Amygdala (tissue), 56 donors: Measurements from ENCODE around the gene COL5A2.
A peak's percentile ranks its signal among the peaks of the same experiment; 100 is the strongest.

Experiments used
- DNase-seq, 56 donors: peaks; one replicate each; lab custom pipeline; 2025; lab: John Stamatoyannopoulos, UW

Gene COL5A2

DNA sequence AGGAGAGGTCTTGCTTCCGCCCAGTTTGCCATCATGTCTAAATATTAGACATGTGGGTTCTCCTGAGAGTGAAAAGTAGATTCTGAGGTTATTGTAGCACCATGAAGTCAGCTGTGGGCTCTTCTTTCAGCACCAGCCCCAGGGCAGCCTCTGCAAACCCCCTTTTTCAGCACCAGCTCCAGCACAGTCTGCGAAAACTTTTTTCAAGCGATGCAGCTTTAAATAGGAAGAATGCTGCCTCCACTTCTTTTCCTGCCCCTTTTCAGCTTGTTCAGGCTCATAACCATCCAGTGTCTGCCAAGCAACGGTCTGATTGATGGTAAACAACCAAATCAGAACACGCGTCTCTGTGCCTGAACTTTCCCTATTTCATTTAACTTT lies at the start of gene COL5A2:
Gene COL5A2 (minus strand): TSS at position 192 of the 381 bp plus-strand sequence. CDS start 157 bp downstream, at position 35.
- peak in 1 of 56 donors; percentile 2 for DNase-seq

DNA sequence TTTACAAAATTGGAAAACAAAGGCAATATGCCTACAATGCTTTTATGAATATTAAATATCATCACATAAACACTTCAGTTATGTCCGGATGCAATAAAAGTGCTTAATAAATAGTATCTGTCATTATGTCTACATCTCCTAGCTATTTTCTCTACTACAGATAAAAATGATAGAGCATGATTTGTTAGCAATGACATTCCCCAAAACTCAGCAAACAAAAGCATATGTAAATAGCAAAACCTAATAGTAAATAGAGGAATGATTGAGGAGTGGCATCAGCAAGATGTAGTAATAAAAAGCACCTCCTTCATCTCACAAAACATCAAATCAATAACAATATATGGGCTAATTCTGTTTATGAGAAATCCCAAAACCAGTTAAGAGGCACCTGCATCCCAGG lies 46.5 kb upstream of the COL5A2 start:
- DNase-seq = no peak

DNA sequence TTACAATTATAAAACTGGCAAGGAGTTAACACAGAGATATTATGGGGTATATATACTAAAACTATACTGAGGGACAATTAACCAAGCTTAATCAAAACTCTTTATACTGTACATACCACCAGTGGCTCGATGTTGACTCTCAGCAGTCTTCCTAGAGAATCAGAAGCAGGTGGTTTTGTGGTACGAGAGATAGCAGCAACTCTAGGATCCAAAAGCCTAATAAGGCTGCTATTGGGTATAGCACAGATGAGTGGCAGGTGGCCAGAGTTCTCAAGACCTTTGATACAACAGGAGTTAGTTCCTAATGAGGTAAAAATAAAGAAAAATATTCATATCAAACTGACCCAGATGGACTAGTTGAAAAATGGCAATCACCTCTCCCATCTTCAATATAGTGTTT lies 45.5 kb upstream of the COL5A2 start:
- no peak for DNase-seq

DNA sequence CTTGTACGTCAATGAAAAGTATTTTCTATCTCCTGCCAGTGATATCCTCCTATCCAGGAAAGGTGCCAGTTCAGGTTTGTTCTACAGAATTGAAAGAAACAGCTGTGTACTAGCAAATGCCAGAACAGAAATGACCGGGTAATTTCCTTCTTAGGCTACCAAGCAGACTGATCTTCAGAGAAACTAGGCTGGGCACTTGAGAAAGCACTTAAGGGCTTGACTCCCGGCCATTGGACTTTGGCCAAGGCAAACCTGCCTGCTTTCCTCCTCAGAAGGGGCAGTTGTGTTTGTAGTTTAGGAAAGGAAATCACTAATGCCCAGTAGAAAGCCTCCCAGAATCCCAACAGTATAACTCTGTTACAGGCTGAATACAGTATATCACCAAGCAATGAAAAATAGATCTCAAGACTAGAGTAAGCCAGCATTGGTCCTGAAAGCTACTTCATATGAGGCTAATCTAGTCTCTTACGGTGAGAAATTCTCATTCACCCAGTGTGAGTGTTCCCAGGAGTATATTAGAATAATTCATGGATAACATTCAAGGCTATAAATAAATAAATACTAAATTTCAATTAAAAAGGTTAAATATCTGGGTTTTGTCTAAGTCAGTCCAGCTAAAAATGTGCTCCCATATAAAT lies 43.0 kb upstream of the COL5A2 start:
- DNase-seq = no peak

DNA sequence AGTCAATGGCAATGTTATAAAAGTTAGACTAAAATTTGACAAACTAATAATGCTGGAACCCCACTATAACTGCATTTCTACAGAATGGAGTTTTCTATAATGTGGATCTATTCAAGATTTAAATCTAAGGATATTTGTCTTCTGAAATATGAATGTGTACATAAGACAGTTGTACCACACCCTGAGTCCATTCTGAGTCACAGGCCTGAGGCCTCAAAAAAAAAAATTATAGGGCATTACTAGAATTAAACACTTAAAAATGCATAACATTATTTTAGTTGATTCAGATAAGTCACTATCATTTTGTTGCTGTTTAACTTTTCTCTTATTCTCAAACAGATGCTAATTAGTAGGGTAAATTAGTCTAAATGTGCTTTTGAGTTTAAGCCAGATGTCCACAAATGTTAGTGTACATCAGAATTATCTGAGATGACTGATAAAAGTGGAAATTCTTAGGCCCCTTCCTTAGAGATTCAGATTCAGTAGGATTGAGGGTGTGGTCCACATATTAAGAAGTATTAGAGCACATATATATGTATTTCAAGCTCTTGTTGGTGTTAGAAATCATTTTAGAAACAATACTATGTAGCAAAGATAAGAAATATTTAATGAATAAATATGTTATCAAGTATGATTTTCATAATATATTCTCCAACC lies 42.4 kb upstream of the COL5A2 start:
- no peak for DNase-seq

DNA sequence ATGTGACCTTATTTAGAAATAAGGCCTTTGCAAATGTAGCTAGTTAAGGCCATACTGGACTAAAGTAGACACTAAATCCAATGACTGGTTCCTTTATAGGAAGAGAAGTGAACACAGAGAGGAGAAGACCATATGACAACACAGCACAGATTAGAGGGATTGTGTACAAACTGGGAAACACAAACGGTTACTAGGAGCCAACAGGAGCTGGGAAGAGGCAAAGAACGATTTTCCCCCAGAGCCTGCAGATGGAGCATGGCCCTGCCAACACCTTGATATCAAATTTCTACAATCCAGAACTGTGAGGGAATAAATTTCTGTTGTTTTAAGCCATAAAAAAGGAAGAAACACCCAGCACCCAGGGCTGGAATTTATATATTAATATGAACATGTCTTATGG lies 38.7 kb upstream of the COL5A2 start:
- DNase-seq = no peak

DNA sequence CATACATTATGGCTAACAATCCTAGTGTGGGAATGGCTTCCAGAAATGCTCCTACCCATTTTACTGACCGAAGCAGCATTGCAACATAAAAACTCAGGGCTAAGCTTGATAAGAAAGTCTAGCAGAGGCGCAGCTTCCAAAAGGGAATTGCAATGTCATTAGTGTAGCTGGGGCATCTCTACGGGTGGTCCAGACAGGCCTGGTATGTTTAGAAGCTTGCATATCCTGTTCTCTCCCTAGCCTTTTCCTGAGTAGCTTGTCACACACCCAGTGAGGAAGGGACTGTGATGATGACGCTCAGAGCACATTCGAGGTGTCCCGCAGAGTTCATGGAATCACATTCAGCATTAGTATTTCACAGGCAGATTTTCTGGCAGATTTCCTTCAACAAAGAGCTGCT lies 38.0 kb upstream of the COL5A2 start:
- no peak for DNase-seq

DNA sequence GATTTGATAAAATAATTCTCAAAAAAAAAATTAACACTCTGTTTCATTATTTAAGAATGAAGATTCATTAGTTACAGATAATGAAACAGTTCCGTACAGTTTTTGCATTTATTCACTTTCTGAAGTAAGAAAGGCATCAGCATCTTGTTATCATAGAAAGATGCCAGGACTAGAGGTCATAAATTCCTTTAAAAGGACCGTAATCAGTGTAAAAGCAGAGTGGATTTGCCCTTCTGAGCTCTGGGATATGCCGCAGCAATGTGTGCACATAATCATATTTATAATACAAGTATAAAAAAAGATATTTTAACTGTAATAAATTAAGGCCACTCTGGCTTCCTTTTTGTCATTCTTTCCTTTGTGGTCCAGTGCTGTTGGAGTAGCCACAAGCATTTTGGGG lies 37.5 kb upstream of the COL5A2 start:
- no peak for DNase-seq

DNA sequence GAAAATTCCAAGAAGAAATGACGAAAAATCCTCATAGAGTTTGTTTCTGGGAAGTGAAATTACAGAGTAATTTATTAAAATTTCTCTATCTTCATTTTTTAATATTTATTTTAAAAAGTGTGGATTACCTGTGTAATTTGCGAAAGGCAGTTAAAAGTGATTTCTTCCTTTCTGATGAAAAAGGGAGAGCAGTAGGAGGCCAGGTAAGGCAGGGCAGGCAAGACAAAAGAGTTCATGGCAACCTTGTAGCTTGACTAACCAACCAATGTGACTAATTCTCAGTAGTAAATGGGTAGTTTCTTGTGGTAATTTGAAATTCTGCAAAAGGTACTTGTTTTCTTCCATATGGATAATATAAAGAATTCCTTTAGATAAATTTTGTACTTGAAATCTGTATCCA lies 34.9 kb upstream of the COL5A2 start:
- no peak for DNase-seq

DNA sequence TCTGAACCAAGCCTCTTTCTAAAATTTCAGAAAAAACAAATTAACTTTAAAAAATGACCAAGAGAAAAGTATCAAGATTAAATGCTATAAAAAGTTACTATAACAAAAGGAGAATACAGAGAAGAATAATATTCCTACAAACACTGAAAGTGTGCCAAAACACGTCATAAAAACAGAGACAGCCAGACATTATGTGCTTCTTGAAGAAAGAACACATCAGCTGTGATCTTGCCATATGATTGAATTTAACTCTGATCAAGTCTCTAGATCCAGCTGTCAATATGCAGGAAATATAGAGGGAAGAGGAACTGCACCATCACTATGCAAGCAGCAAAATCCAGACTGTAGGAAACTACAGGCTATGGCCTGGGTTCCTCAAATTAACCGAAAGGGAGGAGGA lies 33.7 kb upstream of the COL5A2 start:
- no peak for DNase-seq

DNA sequence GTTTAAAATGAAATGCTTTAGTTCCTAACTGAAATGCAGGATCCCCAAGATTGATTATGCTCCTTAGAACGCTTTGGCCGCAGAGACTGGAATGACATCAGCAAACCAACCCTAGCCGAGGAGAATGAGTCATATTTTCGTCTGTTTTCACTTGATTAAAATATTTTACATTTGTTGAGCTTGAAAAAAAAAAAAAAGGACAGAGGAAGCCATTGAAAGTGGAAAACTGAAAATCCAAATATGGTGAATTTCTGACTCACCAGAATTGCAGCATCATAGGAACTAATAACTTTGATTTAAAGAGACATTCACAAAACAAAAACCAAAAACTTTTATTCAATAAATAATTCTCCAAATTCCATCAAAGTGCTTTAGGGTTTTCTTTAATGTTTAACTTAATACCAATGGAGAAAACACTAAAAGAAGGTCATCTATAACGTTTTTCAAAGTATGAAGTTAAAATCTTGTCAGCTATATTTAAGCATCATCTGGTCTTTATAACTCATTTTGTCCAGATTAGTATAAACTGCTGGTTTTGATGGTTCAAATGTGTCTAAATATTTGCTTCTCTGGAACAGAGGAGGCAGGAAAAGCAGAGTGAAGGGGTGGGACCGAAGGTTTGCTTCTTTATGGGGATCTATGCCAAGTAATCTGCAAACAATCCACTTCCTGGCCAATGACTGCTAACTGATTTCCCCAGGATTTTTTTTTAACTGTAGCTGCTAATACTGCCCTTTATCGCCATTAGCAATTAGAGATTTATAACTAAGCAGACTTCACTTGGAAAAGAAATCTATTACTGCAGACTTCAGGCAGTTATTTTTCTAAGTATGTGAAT lies 30.9 kb upstream of the COL5A2 start:
- DNase-seq = peak in 1 of 56 donors; percentile 1

DNA sequence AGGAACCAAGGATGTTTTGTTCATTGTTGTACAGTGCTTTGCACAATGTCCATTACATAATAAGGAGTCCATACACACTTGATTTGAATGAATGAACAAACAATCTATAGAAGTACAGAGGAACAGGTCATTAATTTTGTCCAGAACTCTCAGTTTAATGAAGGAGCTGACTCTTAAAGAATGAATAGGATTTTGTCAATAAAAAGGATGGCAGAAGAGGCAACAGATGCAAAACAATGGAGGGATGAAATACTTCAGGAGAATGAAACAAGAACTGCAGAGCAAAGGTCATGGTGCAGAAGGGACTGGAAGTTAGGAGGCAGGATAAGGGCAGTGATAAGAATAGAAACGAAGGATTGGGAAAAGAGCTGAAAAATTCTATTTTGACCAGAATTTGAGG lies 28.7 kb upstream of the COL5A2 start:
- no peak for DNase-seq

DNA sequence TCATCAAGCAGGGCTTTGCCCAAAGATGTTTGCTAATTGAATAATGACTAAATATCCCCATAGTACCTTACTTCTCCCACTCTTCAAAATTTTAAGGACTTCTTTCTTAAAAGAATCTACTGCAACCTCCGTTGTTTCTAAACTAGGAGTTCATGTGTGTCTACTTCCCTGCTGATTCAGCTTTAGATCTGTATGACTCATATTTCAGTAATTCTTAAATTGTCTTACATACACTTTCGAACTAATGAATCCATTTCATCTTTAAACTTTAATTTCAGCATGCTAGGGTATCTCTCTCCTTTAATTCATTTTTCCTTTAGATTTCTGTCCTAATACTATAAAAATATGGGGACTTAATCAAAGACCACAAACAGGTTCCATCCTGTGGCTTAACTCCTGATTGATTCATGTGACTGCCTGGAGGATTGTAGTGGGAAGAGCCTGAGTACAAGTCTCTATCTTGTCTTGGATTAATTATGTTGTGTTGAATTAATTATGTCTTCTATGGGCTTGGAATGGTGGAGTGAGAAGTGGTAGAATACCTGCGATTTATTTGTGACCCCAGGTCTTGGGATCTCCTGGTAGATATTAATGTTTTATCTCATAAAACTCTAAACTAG lies 24.9 kb upstream of the COL5A2 start:
- no peak for DNase-seq

DNA sequence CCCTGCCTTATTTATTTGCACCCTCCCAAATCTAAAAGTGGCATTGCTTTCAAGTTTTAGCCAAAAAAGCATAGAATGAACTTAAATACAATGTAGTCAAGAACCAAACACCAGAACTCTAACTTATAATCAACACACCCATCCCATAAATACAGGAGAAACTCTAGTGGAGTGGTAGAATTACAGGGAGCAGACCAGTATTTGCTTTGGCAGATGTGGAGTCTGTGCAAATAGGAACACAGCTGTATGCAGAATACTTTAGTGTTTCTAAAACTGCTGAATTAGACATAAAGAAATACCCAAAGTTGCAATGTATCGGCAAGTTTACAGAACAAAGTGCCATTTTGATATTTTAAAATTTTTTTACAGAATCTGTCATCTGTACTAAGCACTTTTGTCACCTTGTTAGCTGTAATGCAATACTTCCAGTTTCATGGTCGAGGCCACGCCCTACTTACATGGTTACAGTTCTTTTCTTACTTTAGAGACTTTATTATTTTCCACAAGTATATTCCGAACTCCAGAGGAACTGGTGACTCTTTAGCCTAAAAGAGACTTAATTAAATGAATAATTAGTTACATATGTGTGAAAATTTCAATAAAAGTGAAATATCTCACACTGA lies 23.7 kb upstream of the COL5A2 start:
- no peak for DNase-seq

DNA sequence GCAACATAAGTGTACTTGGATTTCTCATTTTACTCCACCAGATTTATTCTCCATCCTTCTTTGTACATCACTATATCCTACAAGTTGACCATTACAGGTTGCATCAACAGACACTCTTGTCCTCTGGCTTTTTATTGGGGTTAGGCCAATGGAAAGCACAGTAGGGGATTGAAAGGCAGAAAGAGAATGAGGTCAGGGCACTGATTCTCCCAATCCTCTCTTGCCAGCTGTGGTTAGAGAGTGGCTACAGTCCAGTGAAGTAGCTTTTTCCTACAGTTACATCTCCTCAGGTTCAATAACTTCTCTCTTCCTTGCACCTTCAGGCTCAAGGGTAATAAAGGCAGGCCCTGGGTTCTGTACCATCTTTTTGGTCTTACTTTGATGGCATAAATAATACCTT lies 20.2 kb upstream of the COL5A2 start:
- no peak for DNase-seq

DNA sequence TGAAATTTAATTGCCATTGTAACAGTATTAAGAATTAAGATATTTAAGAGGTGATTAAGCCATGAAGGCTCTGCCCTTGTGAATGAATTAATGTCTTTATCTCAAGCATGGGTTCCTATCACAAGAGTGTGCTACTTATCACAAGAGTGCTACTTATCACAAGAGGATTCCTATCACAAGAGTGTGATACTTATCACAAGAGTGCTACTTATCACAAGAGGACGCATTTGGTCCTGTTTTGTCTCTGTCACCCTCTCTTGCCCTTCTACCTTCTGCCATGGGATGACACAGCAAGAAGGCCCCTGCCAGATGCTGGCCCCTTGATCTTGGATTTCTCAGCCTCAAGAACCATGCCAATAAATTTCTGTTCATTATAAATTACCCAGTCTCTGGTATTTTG lies 13.2 kb upstream of the COL5A2 start:
- no peak for DNase-seq

DNA sequence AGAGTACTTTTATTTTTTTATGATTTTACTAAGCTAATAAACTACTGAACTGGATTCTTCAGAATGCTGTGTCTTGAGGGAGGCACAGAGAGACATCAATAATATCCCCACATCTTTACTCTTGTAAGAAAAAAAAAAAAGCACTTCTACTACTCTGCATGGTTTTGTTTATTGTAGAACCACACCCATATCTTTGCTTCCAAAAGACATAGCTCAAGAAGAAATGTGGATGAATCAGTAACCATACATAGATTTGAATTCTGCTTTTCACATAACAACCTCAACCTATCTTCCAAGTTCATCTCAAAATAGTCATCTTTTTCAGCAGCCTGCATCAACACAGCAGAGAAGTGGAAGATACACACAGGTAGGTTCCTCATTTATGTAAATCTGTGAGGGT lies 12.2 kb upstream of the COL5A2 start:
- DNase-seq = no peak

DNA sequence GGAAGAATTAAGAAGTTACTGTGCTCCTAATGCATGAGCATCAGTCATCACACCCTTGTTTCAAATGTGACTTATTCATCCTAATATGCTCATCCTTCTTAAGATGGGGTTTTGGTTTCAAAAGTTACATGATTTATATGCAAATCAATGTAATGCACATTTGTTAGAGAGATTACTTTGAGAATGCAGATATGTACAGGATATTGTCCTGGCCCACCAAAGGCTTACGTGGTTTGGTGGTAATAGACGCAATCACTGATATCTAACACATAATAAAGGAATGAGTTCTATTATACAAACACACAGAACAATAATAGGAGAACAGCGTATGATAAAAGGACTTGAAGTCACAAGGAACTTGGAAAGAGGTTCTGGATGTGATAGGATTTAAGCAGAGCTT lies 11.1 kb upstream of the COL5A2 start:
- no peak for DNase-seq

DNA sequence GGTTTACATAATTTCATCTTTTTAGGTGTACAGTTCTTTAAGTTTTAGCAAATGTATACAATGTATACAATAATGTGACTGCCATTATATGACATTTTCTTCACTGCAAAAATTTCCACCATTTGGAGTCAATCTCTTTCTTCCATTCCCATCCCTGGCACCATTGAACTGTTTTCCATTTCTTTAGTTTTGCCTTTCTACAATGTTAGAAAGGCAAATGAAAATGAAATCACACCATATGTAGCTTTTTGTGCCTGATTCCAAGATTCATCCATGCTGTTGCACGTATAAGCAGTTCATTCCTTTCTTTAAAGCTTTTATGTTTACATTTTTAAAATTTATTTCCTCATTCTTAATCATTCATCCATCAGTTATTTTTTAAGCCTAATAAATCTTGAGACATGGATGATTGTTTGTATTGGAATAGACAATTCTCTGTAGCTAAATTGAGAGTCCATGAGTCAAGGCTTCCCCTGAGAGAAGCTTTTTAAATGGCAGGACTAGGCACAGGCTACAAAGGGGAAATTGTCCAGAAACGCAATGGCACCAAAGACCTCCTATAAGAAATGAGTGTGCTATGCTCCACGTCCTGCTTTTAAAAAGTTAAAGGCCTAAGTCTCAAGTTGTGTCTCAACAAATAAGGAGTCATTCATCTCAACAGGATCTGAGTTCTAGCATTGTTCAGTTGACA lies 8.7 kb upstream of the COL5A2 start:
- no peak for DNase-seq

DNA sequence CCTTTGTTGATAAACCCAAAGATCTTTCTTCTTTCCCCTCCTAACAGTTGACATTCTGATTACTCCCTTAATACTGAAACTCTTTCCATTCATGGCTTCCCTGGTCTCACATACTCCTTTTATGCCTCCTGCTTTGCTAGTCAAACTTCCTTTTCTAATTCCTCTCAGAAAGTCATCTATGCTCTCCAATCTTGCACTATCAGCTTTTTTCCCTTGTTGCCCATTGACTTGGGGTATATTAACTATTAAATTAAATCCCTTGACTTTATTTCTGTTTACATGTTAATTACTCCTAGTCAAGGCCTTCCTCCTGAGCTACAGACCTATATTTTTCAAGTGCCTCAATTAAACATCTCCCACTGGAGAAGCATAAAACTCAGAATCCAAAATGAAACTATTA lies 3.6 kb upstream of the COL5A2 start:
- DNase-seq = no peak
